ENCODE measurements around the gene CYP27A1.

The CYP27A1 gene

GRCh38 chr2:218857371-218858137, 75.6 kb downstream of the CYP27A1 start:
- POLR2A ChIA-PET: no interaction called here
- CTCF ChIA-PET: interaction anchor here (1.2 to 3.4 kb wide), 5 partner anchors 10 to 178 kb away, joined by 3 to 15 read pairs (median 3); no protein-coding TSS in a partner anchor
- DNase-seq (ENCODE audit: extremely low spot score): no peak
- TF ChIP-seq CTCF (IDR thresholded peaks at IDR 0.05; ENCODE audit: control extremely low read depth, extremely low read depth, low read depth, missing control alignments): no peak

DNA sequence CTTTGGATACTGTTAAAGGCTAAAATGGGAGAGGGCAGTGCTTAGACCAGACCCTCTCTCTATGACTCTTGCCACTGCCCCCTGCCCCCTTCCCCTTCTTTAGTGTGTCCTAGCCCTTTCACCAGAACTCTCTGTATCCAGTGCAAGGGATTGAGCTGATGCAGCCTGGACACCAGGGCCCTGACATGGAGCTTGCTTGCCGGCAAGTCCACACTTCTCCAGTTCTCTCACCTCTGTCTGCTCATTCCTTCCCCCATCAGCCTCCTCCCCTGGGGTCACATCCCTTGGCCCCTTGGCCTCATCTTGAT, 76.1 kb downstream of the CYP27A1 start:
- DNase-seq (ENCODE audit: extremely low spot score): no peak
- ChIA-PET POLR2A (no interaction called here), CTCF (interaction anchor here (1.2 to 3.4 kb wide), 6 partner anchors 11 to 179 kb away, joined by 3 to 15 read pairs (median 3); no protein-coding TSS in a partner anchor)
- TF ChIP-seq CTCF (IDR thresholded peaks at IDR 0.05; ENCODE audit: control extremely low read depth, extremely low read depth, low read depth, missing control alignments): no peak

GRCh38 chr2:218858671-218859555, 77.0 kb downstream of the CYP27A1 start:
- POLR2A ChIA-PET: no interaction called here
- CTCF ChIA-PET: interaction anchor here (1.2 to 3.4 kb wide), 7 partner anchors 10 to 179 kb away, joined by 3 to 15 read pairs (median 3); no protein-coding TSS in a partner anchor
- no peak for DNase-seq (ENCODE audit: extremely low spot score)
- TF ChIP-seq CTCF (IDR thresholded peaks at IDR 0.05; ENCODE audit: control extremely low read depth, extremely low read depth, low read depth, missing control alignments): no peak

GRCh38 chr2:218859556-218859987, 77.6 kb downstream of the CYP27A1 start, which contains the start of gene WNT6:
Gene WNT6, plus strand, starts transcription at chr2:218859805. Its CDS starts 233 bp downstream, at chr2:218860038.
- TF ChIP-seq CTCF (IDR thresholded peaks at IDR 0.05; ENCODE audit: control extremely low read depth, extremely low read depth, low read depth, missing control alignments): no peak
- ChIA-PET POLR2A (no interaction called here), CTCF (interaction anchor here (1.3 to 3.4 kb wide), 4 partner anchors 12 to 120 kb away, joined by 3 to 15 read pairs (median 8); no protein-coding TSS in a partner anchor)
- no peak for DNase-seq (ENCODE audit: extremely low spot score)

DNA sequence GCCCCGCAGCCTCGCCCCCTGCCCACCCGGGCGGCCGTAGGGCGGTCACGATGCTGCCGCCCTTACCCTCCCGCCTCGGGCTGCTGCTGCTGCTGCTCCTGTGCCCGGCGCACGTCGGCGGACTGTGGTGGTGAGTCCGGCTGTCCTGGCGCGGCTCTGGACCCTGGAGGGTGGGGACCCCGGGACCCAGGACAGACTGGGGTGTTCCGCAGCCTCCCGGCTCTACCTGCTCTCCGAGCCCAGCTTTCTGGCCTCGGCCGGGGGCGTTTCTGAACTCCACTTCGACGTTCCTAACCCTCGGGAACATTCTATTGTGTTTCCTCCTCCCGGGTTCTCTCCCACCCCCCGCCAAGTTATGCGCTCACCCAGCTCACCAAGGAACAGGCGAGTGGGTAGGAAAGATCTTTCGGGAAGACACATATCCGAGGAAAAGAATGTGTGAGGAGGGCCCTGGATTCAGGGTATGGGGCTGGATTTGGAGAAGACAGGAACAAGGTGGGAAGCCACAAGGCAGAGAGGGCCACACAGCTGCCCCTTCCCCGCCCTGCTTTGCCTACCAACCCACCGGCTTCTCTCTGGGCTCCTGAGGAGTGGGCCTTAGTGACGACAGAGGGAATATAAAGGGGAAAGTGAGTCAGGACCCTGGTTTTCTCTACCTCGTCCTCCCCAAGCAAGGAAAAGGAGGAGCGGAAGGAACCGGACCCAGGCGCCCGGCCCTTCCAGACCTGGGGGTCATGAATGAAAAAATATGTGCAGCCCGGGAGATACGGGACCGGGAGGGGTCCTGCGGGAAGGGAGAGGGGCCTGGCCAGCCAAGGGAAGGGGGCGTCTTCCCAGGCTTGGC, 78.3 kb downstream of the CYP27A1 start:
- no peak for DNase-seq (ENCODE audit: extremely low spot score)
- TF ChIP-seq CTCF (IDR thresholded peaks at IDR 0.05; ENCODE audit: control extremely low read depth, extremely low read depth, low read depth, missing control alignments): no peak
- CTCF ChIA-PET: interaction anchor here (0.8 to 3.4 kb wide), 4 partner anchors 8 to 120 kb away, joined by 3 to 15 read pairs (median 6); no protein-coding TSS in a partner anchor
- POLR2A ChIA-PET: no interaction called here

Data from GM10248 (cell line).